Body of pancreas (tissue), 4 donors: Measurements from ENCODE around the gene FXR2. TPM values are rescaled to one million over a fixed set of nuclear protein-coding genes. Genes with fewer than 3 reads are reported as not detected.

ENCODE experiments used
- ATAC-seq: fragments of 150-250 bp; one replicate; pipeline ENCODE4 v1.9.1; 2016
- DNase-seq, 4 donors: peaks; one replicate each; pipeline ENCODE4 v3.0.0-alpha.2; 2019
- H3K27ac ChIP-seq, 4 donors: fragments of 200-600 bp; sonication (generic); 1 replicate in 3 of 4; 2 replicates in 1 of 4; pipeline versions ENCODE4 v1.5.1 to v1.6.1; 2016 to 2019; ENCODE audit warnings: mild to moderate bottlenecking in 1 of 4, mixed read lengths in 1 of 4, moderate library complexity in 1 of 4
- H3K27me3 ChIP-seq, 2 donors: fragments of 200-600 bp; sonication (generic); one replicate each; pipeline ENCODE4 v1.6.0; 2016; ENCODE audit warnings: mild to moderate bottlenecking in 1 of 2
- H3K36me3 ChIP-seq, 2 donors: fragments of 200-600 bp; sonication (generic); replicated peaks in 1 of 2; 2 replicates each; pipeline ENCODE4 v1.5.1; 2016; ENCODE audit warnings: low read depth in 2 of 2; ENCODE audit not compliant: insufficient read depth in 1 of 2
- H3K4me1 ChIP-seq: fragments of 200-600 bp; sonication (generic); one replicate; pipeline ENCODE4 v1.6.0; 2016
- H3K4me3 ChIP-seq, 2 donors: fragments of 200-600 bp; sonication (generic); 1 replicate in 1 of 2; 2 replicates in 1 of 2; pipeline ENCODE4 v1.5.1; 2016 to 2019
- H3K9me3 ChIP-seq, 3 donors: fragments of 200-600 bp; sonication (generic); 1 replicate in 2 of 3; 2 replicates in 1 of 3; pipeline ENCODE4 v1.5.1; 2016
- POLR2A ChIP-seq, 3 donors: fragments of 450-650 bp; IDR thresholded peaks; one replicate each; pipeline ENCODE4 v1.6.1; 2016; ENCODE audit warnings: antibody characterized with exemption in 3 of 3, mild to moderate bottlenecking in 2 of 3
- WGBS, 2 donors: methylation state at CpG; one replicate each; pipeline ENCODE4 v1.1.5; 2017; 5-methylcytosine and 5-hydroxymethylcytosine counted together
- intact Hi-C: fragments of 100-400 bp; cut with DNase I; formaldehyde crosslinking; loops from one replicate; pipeline ENCODE4 v1.15.1; 2023
- total RNA-seq, 2 donors: library from RNA; depleted of rRNA; stranded (reverse); fragments of >200 nt; gene quantifications; one replicate each; pipeline ENCODE4 v1.1.0, GENCODE V29; 2016
- TF ChIP-seq, protein P1 (sequence below), 7 experiments: fragments of 450-650 bp in 4 of 7; fragments of 200-600 bp in 3 of 7; sonication (generic) in 3 of 7; IDR thresholded peaks; one replicate each; pipeline ENCODE4 v1.5.1; 2016 to 2019; ENCODE audit warnings: antibody characterized with exemption in 7 of 7

The FXR2 gene
- total RNA-seq, 2 donors from 2014 or later, result 10.2 to 10.9 TPM

- ATAC-seq, result no peak
- intact Hi-C loops, result no loop called here
- H3K36me3 ChIP-seq, result peaks cover 12 to 21% of the 10 kb centered on the region in 2 donors
- TF ChIP-seq, protein P1, sequence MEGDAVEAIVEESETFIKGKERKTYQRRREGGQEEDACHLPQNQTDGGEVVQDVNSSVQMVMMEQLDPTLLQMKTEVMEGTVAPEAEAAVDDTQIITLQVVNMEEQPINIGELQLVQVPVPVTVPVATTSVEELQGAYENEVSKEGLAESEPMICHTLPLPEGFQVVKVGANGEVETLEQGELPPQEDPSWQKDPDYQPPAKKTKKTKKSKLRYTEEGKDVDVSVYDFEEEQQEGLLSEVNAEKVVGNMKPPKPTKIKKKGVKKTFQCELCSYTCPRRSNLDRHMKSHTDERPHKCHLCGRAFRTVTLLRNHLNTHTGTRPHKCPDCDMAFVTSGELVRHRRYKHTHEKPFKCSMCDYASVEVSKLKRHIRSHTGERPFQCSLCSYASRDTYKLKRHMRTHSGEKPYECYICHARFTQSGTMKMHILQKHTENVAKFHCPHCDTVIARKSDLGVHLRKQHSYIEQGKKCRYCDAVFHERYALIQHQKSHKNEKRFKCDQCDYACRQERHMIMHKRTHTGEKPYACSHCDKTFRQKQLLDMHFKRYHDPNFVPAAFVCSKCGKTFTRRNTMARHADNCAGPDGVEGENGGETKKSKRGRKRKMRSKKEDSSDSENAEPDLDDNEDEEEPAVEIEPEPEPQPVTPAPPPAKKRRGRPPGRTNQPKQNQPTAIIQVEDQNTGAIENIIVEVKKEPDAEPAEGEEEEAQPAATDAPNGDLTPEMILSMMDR (IDR thresholded peaks at IDR 0.05), result no peak
- no peak for TF ChIP-seq POLR2A (IDR thresholded peaks at IDR 0.05)
- H3K9me3 ChIP-seq, result no peaks in the 10 kb centered on the region
- H3K27ac ChIP-seq, result no peak overlapping the region
- H3K27me3 ChIP-seq, result no peaks in the 10 kb centered on the region
- 94 to 97% methylated on average over 10 of the region's 10 CpGs for WGBS, 2 donors
- no peak overlapping the region for H3K4me3 ChIP-seq
- peaks cover 21% of the 10 kb centered on the region for H3K4me1 ChIP-seq
- no peak for DNase-seq
Observed at GRCh38 chr17:7570351-7570750, 44.3 kb downstream of the FXR2 start.

- 69 to 73% methylated on average over 5 of the region's 5 CpGs for WGBS, 2 donors
- DNase-seq, result no peak
- TF ChIP-seq, protein P1 (IDR thresholded peaks at IDR 0.05), result no peak
- Histone ChIP-seq H3K27me3 (no peaks in the 10 kb centered on the region), H3K36me3 (peaks cover 4 to 17% of the 10 kb centered on the region in 2 donors), H3K9me3 (no peaks in the 10 kb centered on the region), H3K4me3 (no peak overlapping the region), H3K4me1 (peaks cover 13% of the 10 kb centered on the region), H3K27ac (no peak overlapping the region)
- no peak for ATAC-seq
- intact Hi-C loops, result no loop called here
Observed at GRCh38 chr17:7569571-7569970, 45.1 kb downstream of the FXR2 start.

- H3K36me3 ChIP-seq, result peaks cover 0 to 11% of the 10 kb centered on the region in 2 donors
- TF ChIP-seq POLR2A (IDR thresholded peaks at IDR 0.05), result no peak
- TF ChIP-seq, protein P1 (IDR thresholded peaks at IDR 0.05), result no peak
- intact Hi-C loops, result loop anchor here (5.0 kb wide), 1 partner anchor 51 kb away; no protein-coding TSS in a partner anchor
- no peaks in the 10 kb centered on the region for H3K9me3 ChIP-seq
- peaks cover 50% of the 10 kb centered on the region for H3K4me1 ChIP-seq
- 72 to 80% methylated on average over 6 to 29 of the region's 30 CpGs for WGBS, 2 donors
- no peak overlapping the region for H3K27ac ChIP-seq
- DNase-seq (no peak), ATAC-seq (no peak)
- no peak overlapping the region for H3K4me3 ChIP-seq
- H3K27me3 ChIP-seq, result no peaks in the 10 kb centered on the region
Observed at GRCh38 chr17:7563115-7563869, 51.4 kb downstream of the FXR2 start.

- Histone ChIP-seq H3K4me1 (peaks cover 61% of the 10 kb centered on the region), H3K27ac (peak overlapping the region; percentile 92 to 99 (median 98)), H3K9me3 (no peaks in the 10 kb centered on the region), H3K27me3 (no peaks in the 10 kb centered on the region), H3K4me3 (peak overlapping the region; percentile 68 to 88), H3K36me3 (peaks cover 0 to 9% of the 10 kb centered on the region in 2 donors)
- intact Hi-C loops, result loop anchor here (5.0 kb wide), 1 partner anchor 50 kb away; no protein-coding TSS in a partner anchor
- no peak for DNase-seq
- 0 to 1% methylated on average over 3 to 28 of the region's 28 CpGs for WGBS, 2 donors
- ATAC-seq, result no peak
- TF ChIP-seq, protein P1 (IDR thresholded peaks at IDR 0.05), result no peak
- no peak for TF ChIP-seq POLR2A (IDR thresholded peaks at IDR 0.05)
Observed at GRCh38 chr17:7562208-7562605, 52.5 kb downstream of the FXR2 start.
